NCI-H2227 treated with DMSO at 0.1 percent for 48 hours (cell line): ENCODE measurements around the gene TMED6.

Experiments
- DNase-seq: peaks from one replicate; lab custom pipeline; 2025; lab: John Stamatoyannopoulos, UW

TMED6 gene

GRCh38 chr16:69324013-69324531, 27.5 kb downstream of the TMED6 start:
- no peak for DNase-seq

- DNase-seq, result no peak
Observed at GRCh38 chr16:69323415-69323814, 28.2 kb downstream of the TMED6 start.

- no peak for DNase-seq
Observed at GRCh38 chr16:69322343-69322742, 29.2 kb downstream of the TMED6 start.

- DNase-seq, result no peak
Observed at GRCh38 chr16:69321080-69321479, 30.5 kb downstream of the TMED6 start.

- no peak for DNase-seq
Observed at GRCh38 chr16:69320740-69321073, 30.9 kb downstream of the TMED6 start.

- no peak for DNase-seq
Observed at GRCh38 chr16:69319826-69320739, 31.5 kb downstream of the TMED6 start.

- DNase-seq, result no peak
Observed at GRCh38 chr16:69319381-69319780, 32.2 kb downstream of the TMED6 start.

GRCh38 chr16:69318911-69319289, 32.7 kb downstream of the TMED6 start:
- no peak for DNase-seq

GRCh38 chr16:69318177-69318910, 33.2 kb downstream of the TMED6 start:
- no peak for DNase-seq

- no peak for DNase-seq
Observed at GRCh38 chr16:69316595-69317034, 35.0 kb downstream of the TMED6 start.

- no peak for DNase-seq
Observed at GRCh38 chr16:69315486-69316311, 35.9 kb downstream of the TMED6 start.

GRCh38 chr16:69314534-69314933, 37.1 kb downstream of the TMED6 start:
- DNase-seq, result no peak

- DNase-seq, result no peak
Observed at GRCh38 chr16:69313469-69313868, 38.1 kb downstream of the TMED6 start.

GRCh38 chr16:69311533-69312387, 39.8 kb downstream of the TMED6 start:
- no peak for DNase-seq

- peak; percentile 86 for DNase-seq
Observed at GRCh38 chr16:69310653-69311532, 40.7 kb downstream of the TMED6 start, which contains the start of gene VPS4A. TSS of gene VPS4A (plus strand) at chr16:69311350. CDS start at chr16:69311512, 162 bp downstream.

- no peak for DNase-seq
Observed at GRCh38 chr16:69309316-69309715, 42.3 kb downstream of the TMED6 start.

- DNase-seq, result no peak
Observed at GRCh38 chr16:69307856-69308255, 43.7 kb downstream of the TMED6 start.

- DNase-seq, result no peak
Observed at GRCh38 chr16:69307091-69307490, 44.5 kb downstream of the TMED6 start.

GRCh38 chr16:69306031-69306430, 45.6 kb downstream of the TMED6 start:
- DNase-seq, result no peak

- no peak for DNase-seq
Observed at GRCh38 chr16:69302301-69302700, 49.3 kb downstream of the TMED6 start.
